GM21367 (cell line): ENCODE measurements around the gene MAD1L1.
"Not testable (repeated sequence)": the region's sequence is repeated elsewhere in the genome, so short reads cannot be mapped to it uniquely, and the experiment has no call there.

ENCODE experiments used
- ATAC-seq: cut with Tn5 transposase; IDR thresholded peaks from one replicate; pipeline ENCODE4 v1.9.1; 2021; ENCODE audit not compliant: unreplicated experiment

The MAD1L1 gene

GRCh38 chr7:1831933-1832535 lies 400.7 kb downstream of the MAD1L1 start:
- not testable (repeated sequence) for ATAC-seq

DNA sequence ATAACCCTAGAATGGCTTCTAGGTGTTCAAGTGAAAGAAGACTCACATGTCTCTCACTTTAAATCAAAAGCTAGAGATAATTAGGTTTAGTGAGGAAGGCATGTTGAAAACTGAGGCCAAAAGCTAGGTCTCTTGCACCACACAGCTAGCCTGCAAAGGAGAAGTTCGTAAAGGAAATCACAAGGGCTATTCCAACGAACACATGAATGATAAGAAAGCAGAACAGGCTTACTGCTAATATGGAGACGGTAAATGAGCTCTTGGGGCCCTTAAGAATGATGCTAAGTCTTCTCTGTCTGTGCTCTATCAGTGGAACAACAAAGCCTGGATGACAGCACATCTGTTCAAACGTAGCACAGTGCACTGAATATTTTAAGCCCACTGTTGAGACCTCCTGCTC lies 401.3 kb downstream of the MAD1L1 start:
- ATAC-seq = not testable (repeated sequence)

DNA sequence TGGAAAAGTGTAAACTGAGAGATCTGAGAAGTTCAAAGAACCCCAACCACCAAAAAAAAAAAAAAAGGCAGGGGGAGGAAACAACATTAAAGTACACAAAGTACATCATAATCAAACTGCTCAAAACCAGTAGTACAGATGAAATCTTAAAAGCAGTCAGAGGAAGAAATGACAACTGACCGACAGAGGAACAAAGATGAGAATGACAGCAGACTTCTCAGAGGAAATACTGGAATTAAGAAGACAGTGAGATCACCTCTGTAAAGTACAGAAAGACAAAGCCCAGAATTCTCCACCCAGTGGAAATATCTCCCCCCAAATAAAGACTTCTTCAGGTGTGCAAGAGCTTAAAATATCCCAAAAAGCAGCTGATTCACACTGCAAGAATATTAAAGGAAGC lies 403.1 kb downstream of the MAD1L1 start:
- not testable (repeated sequence) for ATAC-seq

GRCh38 chr7:1829111-1829510 lies 403.6 kb downstream of the MAD1L1 start:
- ATAC-seq = no peak

GRCh38 chr7:1828170-1828569 lies 404.6 kb downstream of the MAD1L1 start:
- ATAC-seq = not testable (repeated sequence)

DNA sequence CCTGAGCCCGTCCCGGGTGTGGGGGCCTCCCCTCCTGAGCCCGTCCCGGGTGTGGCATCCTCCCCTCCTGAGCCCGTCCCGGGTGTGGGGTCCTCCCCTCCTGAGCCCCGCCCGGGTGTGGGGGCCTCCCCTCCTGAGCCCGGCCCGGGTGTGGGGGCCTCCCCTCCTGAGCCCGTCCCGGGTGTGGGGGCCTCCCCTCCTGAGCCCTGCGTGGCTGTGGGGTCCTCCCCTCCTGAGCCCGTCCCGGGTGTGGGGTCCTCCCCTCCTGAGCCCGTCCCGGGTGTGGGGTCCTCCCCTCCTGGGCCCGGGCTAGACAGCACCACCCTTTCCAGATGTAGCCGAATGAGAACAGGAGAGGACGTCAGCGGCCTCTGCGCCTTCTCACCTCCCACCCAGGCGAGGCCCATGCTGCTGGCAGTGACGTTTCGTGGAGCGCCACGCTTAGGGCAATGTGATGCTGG lies 405.2 kb downstream of the MAD1L1 start:
- ATAC-seq = not testable (repeated sequence)

DNA sequence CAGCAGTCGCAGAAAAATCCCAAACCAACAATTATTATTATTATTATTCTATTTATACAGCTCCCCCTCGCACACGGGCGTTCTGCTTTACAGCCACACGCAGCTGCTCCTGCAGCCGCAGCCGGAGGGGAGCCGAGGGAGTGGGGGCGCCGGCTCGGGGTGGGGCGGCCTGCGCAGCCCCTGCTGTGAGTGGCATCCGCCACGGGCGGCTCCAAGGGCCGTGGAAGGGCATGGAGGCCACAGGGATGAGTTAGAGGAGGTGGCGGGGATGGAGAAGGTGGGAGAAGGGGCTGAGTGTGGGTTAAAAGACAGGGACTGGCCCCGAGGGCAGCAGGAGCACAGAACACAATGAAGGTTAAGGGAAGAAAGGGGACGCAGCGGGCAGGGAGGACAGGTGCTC lies 405.8 kb downstream of the MAD1L1 start:
- ATAC-seq = not testable (repeated sequence)

- no peak for ATAC-seq
These were observed 406.6 kb downstream of the MAD1L1 start for GRCh38 chr7:1825897-1826741.

DNA sequence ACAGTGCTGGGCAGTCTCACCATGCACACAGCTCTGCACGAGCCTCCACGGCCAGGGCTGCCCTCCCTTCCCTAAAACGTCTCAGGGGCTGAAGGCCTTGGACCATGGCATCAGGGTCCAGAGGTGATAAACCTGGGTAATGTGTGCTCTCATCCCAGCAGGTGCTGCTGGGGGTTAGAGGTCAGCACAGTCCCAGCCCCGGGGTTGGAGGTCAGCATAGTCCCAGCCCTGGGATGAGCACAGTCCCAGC lies 407.2 kb downstream of the MAD1L1 start:
- not testable (repeated sequence) for ATAC-seq

GRCh38 chr7:1824882-1825646 lies 407.7 kb downstream of the MAD1L1 start:
- not testable (repeated sequence) for ATAC-seq

GRCh38 chr7:1824151-1824881 lies 408.4 kb downstream of the MAD1L1 start:
- not testable (repeated sequence) for ATAC-seq

- no peak for ATAC-seq
These were observed 409.2 kb downstream of the MAD1L1 start for GRCh38 chr7:1823376-1824150.

GRCh38 chr7:1819259-1819841 lies 413.4 kb downstream of the MAD1L1 start:
- no peak for ATAC-seq

- ATAC-seq = no peak
These were observed 414.0 kb downstream of the MAD1L1 start for GRCh38 chr7:1818575-1819258.

- ATAC-seq = no peak
These were observed 415.6 kb downstream of the MAD1L1 start for GRCh38 chr7:1817061-1817712.

DNA sequence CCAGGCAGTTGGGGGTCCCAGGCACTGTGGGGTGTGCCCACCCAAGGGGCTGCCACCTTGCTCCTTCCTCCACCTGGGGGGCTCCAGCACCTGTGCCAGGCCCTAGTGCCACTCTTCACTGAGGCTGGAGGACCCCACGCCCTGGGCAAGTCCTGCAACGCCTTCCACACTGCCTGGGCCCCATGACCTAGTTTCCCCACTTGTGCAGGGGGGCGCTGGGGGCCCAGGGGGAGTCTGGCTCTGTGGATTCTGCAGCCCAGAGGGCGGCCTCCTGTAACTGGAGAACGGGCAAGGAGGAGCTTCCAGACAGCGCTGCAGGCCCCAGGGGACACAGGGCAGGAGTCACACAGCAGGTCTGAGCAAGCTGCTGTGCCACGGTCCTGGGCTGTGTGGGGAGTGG lies 416.3 kb downstream of the MAD1L1 start:
- ATAC-seq = not testable (repeated sequence)

GRCh38 chr7:1815551-1816281 lies 417.0 kb downstream of the MAD1L1 start:
- not testable (repeated sequence) for ATAC-seq

- no peak for ATAC-seq
These were observed 417.7 kb downstream of the MAD1L1 start for GRCh38 chr7:1815051-1815481.
